IPS-18c (cell line): ENCODE results near the gene CFAP251.

ENCODE experiments used
- H3K4me3 ChIP-seq: 2 replicates; pipeline ENCODE4 v1.7.0; 2013; ENCODE audit warnings: low read depth, mild to moderate bottlenecking, low read length, moderate library complexity; ENCODE audit not compliant: insufficient read depth
- H3K9me3 ChIP-seq: one replicate; pipeline ENCODE4 v1.6.1; 2013; ENCODE audit warnings: mild to moderate bottlenecking, low read length, moderate library complexity; ENCODE audit not compliant: control insufficient read depth, insufficient read depth

The CFAP251 gene

GRCh38 chr12:122049827-122050226, 131.4 kb downstream of the CFAP251 start:
- no peak overlapping the region for H3K4me3 ChIP-seq
- H3K9me3 ChIP-seq: peaks cover 2% of the 10 kb centered on the region

- Histone ChIP-seq H3K4me3 (no peak overlapping the region), H3K9me3 (no peaks in the 10 kb centered on the region)
These were observed 132.3 kb downstream of the CFAP251 start for GRCh38 chr12:122050706-122051105.

- Histone ChIP-seq H3K4me3 (no peak overlapping the region), H3K9me3 (no peaks in the 10 kb centered on the region)
These were observed 133.0 kb downstream of the CFAP251 start for GRCh38 chr12:122051231-122051876.

GRCh38 chr12:122052285-122052684, 133.9 kb downstream of the CFAP251 start:
- no peaks in the 10 kb centered on the region for H3K9me3 ChIP-seq
- no peak overlapping the region for H3K4me3 ChIP-seq
